ENCODE results near the gene EXOG.

Gene EXOG

GRCh38 chr3:38496131-38496910, at the start of gene EXOG:
TSS of gene EXOG (plus strand) at chr3:38496340. CDS start at chr3:38496368, 28 bp downstream.
- peak; percentile 69 for DNase-seq (ENCODE audit: low read depth, low spot score)

DNA sequence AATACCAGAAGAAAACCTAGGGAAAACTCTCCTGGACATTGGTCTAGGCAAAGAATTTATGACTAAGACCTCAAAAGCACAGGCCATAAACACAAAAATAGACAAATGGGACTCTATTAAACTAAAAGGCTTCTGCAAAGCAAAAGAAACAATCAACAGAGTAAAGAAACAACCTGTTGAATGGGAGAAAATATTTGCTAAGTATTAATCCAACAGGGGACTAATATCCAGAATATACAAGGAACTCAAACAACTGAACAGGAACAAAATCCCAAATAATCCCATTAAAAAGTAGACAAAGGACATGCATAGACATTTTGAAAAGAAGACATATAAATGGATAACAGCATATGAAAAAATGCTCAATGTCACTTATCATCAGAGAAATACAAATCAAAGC, 49.3 kb upstream of the EXOG start:
- no peak for DNase-seq (ENCODE audit: low read depth, low spot score)

DNA sequence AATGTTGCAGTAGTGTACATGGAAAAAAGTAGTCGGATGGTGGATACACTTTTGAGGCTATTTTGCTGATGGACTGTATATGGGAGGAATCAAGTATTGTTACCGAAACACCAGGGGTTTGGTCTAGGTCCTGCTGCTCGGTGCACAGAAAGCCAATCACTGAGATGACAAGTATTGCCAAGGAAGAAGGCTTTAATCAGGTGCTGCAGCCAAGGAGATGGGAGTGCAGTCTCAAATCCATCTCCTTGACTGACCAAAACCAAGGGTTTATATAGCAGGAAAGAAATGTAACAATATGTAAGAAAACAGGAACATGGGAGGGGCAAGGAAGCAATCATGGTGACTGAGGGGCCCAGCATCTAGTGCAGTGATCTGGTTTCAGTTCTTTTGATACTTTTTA, 45.3 kb upstream of the EXOG start:
- no peak for DNase-seq (ENCODE audit: low read depth, low spot score)

DNA sequence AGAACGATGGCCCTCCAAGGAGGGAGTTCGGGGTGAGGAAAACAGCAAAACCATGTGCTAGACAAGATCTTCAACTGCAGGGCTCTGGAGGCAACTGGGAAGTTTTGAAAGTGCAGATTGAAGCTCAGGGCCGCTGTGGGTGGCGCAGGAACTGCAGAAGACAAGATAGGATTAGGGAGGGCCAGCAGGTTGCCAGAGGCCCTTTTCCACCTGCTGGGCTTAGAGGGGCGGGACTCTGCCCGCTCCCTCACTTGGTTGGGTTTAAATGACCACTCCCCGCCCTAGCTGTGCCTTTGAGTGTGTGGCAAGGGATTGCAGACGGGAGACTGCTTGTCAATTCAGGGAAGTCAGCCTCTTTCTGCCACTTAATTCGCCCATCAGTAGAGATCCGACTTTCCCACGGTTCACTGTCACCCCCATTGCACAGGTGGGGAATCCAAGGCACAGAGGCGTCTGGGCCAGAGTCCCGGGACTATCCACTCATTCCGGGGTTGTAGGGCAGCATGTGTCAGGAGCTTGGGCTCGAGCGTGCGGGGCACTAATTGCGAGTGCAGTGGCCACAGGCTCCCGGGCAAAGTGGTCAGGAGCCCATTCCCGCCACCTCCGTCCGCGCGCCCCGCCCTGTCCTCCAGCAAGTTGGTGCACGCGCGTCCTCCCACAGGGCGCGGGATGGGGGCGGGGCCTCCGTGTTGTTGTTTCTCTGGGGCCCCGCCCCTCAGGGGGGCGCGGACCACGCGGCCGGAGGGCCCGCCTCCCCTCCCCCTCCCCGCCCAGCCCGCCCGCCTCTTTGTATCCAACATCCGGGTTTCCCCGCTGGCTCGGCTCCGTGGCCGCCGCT, 42.8 kb upstream of the EXOG start, which contains the start of gene ACVR2B:
TSS of gene ACVR2B (plus strand) at position 816 of the 838 bp plus-strand sequence. CDS start 433 bp downstream, outside the sequence.
- DNase-seq (ENCODE audit: low read depth, low spot score): no peak

GRCh38 chr3:38453913-38454177, 42.3 kb upstream of the EXOG start:
- DNase-seq (ENCODE audit: low read depth, low spot score): no peak

- DNase-seq (ENCODE audit: low read depth, low spot score): no peak
Observed at GRCh38 chr3:38454178-38454883, 41.8 kb upstream of the EXOG start.

DNA sequence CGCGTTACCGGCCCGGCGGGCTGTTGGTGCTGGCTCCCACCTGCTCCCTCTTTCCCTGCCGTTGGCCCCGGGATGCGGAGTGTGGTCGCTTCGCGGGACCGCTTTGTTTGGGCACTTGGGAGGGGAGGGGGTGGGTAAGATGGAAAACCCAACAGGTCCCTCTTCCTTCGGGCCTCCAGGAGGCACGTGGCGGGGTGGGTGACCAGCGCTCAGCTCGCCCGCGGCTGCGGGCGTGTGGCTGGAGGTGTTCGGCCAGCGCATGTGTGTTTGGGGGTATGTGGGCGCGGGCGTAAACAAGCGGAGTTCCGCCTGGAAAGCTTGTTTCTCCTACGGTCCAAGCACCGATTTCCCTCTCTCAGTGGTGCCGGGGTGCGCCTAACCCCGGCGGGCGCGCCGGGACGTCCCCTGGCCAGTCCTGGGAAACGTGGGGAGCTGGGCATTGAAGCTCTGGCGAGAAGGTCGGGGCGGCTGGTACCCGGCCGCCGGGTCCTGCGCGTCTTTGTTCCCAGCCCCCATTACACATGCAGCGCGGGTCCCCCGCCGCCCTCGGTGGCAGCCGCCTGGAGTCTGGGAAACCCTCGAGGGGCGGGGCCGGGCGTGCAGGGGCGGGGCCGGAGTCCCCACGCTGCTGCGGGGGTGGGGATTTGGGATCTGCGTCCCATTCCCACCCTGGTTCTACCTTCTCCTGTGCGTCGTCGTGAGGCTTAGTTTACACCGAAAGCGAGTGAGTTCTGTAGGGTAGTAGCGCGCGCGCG, 41.1 kb upstream of the EXOG start:
- DNase-seq (ENCODE audit: low read depth, low spot score): no peak

GRCh38 chr3:38455639-38456430, 40.3 kb upstream of the EXOG start:
- no peak for DNase-seq (ENCODE audit: low read depth, low spot score)

GRCh38 chr3:38457111-38458003, 38.8 kb upstream of the EXOG start:
- DNase-seq (ENCODE audit: low read depth, low spot score): no peak

DNA sequence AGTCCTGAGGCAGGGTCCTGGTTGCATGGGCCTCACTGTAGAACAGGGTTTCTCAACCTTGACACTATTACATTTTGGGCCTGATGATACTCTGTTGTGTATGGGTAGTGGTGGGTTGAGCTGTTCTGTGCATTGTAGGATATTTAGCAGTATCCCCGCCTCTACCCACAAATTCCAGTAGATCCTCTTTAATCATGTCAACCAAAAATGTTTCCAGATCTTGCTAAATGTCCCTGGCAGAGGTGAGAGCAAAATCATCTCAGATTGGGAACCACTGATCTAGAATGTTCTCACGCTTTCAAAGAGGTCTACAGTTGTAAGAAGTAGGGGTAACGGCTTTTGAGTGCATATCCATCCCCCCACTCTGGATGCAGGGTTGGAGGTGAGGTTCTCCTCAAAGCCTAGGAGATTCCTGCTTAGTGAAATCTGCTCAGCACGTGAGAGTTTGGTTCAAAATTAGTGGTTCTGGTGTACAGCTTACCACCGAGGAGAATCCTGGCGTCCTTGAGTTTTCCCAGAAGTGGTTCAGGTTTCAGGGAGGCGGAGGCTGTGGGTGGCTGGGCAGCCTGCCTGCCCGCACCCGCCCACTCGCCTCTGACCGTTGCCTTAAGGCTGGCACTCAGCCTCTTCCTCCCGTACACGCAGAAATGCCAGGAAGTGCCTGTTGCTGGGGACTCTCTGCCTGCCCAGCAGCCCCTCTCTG, 37.2 kb upstream of the EXOG start:
- DNase-seq (ENCODE audit: low read depth, low spot score): no peak

DNA sequence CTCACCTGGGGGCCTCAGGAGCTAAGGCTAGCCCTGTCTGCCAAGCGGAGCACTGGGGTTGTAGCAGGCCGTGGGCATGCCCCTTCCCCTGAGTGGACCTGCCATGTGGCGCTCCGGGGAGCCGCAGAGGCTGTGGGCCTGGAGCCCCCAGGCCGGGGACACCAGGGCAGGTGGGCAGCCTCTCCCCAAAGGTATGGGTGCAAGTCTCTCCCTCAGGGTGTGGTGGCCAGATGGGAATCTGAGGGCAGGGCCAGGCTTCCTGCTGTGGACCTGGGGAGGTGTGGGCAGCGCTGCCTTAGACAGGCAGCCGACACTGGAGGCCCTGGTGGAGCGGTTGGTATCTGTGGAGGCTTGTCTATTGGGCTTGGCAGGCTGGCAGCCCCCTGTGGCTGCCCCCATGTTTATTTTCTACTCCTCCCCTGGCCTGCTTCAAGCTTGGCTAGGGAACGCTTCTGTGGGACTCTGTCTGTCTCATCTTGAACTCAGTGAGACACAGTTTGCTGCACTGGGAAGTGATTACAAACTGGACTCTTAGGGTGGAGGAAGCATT, 36.6 kb upstream of the EXOG start:
- no peak for DNase-seq (ENCODE audit: low read depth, low spot score)

DNA sequence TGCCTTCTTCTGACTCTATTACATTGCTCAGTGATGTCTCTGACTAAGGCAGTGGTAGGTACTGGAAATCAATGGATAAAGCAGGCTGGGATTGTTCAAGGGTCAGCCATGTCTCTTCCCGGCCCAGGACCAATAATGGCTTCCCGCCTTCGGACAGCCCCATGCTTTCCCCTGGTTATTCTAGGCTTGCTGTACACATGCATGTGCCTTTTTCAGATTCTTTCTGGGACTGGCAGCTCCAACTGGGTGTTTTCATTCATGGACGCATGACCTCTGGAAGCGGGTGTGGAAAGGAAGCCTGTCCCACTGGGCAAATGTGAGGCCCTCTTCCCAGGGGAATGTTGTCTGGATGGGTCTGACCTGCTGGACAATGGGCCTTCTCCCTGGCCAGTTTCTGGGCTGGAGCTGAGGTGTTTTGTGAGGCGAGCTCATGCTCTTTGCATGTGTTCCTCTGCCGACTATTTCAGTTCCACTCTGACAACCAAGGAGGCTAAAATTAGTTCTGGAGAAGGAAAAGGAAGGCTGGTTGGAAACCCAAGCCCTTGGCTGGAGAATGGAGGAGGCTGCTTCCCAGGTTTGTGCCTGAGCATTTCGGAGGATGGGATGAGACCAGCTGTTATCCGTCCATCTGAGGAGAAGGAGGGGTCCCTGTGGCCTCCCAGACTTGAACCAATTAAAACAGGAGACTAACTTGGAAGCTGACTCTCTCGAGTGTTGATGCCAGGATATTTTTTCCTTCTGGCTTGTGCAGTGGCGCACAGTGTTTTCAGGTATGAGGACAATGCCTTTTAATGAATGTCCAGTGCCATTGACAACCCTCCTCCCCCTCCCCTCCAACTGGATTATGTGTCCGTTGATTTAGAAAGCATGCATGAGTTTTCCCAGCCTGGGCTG, 35.5 kb upstream of the EXOG start:
- DNase-seq (ENCODE audit: low read depth, low spot score): no peak

DNA sequence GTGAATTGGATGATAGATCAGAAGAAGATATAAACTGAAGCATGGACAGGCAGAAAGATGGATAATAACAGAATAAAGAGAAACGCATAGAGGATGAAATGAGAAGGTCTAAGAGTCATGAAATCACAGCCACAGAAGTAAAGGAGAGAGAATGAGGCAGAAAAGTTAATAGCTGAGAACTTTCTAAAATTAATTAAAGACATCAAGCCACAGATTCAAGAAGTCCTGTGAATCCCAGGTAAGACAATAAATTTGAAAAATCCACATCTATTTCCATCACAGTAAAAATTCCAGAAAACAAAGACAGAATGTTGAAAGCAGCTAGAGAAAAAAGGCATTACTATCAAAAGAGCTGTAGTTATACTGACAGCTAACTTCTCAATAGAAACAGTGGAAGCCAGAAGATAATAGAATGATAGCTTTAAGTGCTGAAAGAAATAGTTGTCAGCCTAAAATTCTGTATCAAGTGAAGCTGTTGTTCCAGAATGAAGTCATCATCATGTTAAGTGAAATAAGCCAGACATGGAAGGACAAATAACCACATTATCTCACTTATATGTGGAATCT, 30.5 kb upstream of the EXOG start:
- no peak for DNase-seq (ENCODE audit: low read depth, low spot score)

DNA sequence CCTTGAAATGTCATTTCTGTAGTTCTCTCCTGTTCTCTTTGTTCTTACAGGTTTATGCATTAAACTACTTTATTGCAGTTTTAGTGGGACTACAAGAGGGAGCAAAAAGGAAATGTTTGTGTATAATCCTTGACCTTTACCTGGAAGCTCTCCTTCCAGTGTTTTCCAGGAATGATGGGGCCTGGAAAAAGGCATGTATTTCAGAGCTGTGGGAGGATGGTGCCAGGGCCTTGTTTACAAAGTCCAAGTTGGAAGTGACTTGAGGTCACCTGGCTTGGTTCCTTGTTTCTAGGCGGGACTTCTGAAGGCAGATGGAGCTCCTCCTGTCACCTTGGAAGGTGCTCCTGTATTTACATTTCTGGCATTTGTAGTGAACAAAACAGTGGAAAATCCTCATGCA, 27.4 kb upstream of the EXOG start:
- no peak for DNase-seq (ENCODE audit: low read depth, low spot score)

DNA sequence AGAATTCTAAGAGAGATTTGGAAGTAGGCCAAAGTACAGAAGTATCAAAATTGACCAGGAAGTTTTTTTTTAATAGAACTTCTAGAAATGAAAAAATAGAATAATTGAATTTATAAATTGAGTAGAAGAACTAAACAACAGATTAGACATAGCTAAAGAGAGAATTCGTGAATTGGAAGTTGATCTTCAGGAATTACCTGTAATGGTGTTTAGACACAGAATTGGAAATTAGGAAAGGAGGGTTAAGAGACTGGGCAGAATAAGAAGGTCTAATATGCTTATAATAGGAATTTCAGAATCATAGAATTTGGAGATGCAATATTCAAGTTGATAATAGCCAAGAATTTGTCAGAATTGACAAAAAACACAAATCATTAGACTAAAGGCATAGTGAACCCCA, 26.3 kb upstream of the EXOG start:
- DNase-seq (ENCODE audit: low read depth, low spot score): no peak

DNA sequence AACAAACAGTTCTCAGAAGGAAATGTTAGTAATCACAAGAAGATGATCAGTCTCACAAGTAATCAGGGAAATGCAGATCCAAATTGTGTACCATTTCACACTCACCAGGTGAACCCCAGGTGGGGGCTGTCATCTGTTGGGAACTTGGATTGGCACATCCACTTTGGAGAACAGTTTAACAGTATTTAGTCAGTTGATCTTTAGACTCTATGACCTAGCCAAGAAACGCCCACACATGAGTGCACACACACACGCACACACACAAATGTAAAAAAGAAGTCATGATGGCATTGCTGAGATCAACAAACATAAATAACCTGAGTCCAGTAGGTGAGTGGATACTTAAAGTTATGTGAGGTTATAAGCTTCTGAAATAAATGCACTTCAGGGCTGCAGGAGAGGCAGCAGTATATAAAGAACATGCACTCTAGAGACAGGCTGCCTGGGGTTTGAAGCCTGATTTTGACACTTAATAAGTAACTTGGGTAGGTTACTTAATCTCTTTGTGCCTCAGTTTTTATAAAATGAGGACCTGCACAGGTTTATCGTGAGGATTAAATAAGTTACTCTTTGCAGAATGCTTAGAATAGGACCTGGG, 24.8 kb upstream of the EXOG start:
- no peak for DNase-seq (ENCODE audit: low read depth, low spot score)

DNA sequence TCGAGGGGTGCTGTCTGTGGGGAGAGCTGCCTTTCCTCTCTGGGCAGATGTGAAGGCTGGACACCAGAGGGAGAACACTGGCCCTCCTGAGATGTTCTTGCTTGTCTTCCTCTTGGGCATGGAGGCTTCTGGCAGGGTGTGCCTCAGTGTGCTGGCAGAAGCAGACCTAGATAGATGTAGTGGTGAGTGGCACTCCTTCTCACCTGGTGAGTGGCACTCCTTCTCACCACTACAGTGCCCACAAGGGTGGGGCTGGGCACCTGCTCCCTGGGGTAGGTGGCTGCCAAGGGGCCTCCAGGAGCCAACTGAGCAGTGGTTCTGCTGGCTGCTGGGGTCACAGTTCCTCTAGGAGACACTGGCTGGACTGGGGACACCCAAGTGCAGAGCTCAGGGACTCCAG, 23.8 kb upstream of the EXOG start:
- no peak for DNase-seq (ENCODE audit: low read depth, low spot score)
